HG03432 (cell line): ENCODE data around the gene EVC2.

ENCODE experiments used
- ATAC-seq: cut with Tn5 transposase; IDR thresholded peaks from one replicate; pipeline ENCODE4 v1.9.1; 2021; ENCODE audit warnings: mild to moderate bottlenecking, moderate library complexity; ENCODE audit not compliant: unreplicated experiment

The EVC2 gene

DNA sequence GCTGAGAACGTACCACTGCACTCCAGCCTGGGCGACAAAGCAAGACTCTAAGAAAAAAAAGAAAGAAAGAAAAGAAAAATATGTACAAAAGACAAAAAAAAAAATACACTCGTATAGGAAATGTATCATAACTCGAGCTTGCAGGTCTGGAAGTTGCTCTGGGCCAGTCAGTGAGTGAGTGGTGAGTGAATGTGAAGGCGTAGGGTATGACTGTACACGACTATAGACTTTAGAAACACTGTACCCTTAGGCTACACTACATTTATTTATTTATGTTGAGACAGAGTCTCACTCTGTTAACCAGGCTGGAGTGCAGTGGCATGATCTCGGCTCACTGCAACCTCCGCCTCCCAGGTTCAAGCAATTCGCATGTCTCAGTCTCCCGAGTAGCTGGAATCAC lies 29.4 kb downstream of the EVC2 start:
- ATAC-seq = no peak

GRCh38 chr4:5676763-5677162 lies 31.6 kb downstream of the EVC2 start:
- no peak for ATAC-seq

- ATAC-seq = no peak
Observed at GRCh38 chr4:5666741-5667140, 41.6 kb downstream of the EVC2 start.

- ATAC-seq = no peak
Observed at GRCh38 chr4:5664778-5665177, 43.6 kb downstream of the EVC2 start.

GRCh38 chr4:5662555-5662954 lies 45.8 kb downstream of the EVC2 start:
- ATAC-seq = no peak

DNA sequence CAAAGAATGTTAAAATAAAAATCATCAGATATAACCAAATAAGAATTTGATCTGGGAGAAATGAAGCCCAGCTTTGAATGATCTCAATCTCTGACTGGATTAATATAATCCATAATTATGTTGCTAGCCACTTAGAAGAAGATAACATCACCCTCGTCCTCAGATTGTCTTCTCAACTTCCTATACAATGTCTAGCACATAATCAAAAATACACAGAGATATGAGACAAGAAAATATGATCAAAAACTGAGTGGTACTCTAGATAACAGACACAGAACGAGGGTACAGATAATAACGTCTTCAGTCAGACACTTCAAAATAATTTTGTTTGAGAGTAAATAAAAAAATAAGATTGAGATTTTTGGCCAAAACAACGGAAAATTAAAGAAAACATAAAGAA lies 47.1 kb downstream of the EVC2 start:
- no peak for ATAC-seq

DNA sequence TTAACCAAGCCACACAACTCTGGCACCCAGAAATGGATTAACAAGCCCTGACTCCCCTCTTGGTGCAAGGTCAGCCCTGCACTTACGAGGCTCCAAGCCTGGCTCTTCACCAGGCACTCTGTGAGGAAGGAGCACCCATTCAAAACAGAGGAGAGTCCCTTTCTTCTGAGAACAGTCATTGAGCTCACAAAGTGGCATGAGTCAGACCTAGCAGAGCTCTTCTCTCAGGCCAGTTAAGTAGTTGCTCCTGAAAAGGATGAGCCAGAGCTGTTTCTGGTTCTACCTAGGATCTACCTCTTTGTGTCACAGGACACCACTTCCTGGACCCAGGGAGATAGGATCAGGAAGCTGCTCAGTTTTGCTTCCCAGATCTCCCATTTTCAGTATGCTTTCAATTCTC lies 48.2 kb downstream of the EVC2 start:
- ATAC-seq = no peak

DNA sequence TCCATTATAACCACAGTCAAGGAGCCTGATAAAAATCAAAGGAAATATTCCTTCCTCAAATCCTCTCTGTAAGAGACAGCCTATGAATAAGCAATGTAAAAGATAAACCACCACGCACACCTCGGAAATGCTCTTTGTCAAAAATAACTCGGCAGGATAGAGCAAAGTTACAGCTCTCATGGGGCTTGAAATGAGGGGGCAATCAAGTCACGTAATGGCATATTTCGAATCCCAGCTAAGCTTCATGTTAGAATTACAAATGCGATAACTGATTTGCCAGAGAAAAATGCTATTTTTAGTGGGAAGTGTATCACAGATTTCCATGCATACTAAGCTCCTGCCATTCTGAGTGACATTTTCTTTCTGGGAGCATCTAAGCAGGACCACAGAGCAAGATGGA lies 49.4 kb downstream of the EVC2 start:
- ATAC-seq = no peak

GRCh38 chr4:5656415-5656814 lies 51.9 kb downstream of the EVC2 start:
- no peak for ATAC-seq

GRCh38 chr4:5654791-5655190 lies 53.6 kb downstream of the EVC2 start:
- ATAC-seq = no peak

- ATAC-seq = no peak
Observed at GRCh38 chr4:5651089-5651488, 57.3 kb downstream of the EVC2 start.

- no peak for ATAC-seq
Observed at GRCh38 chr4:5650040-5650439, 58.3 kb downstream of the EVC2 start.

- ATAC-seq = no peak
Observed at GRCh38 chr4:5647351-5647750, 61.0 kb downstream of the EVC2 start.

DNA sequence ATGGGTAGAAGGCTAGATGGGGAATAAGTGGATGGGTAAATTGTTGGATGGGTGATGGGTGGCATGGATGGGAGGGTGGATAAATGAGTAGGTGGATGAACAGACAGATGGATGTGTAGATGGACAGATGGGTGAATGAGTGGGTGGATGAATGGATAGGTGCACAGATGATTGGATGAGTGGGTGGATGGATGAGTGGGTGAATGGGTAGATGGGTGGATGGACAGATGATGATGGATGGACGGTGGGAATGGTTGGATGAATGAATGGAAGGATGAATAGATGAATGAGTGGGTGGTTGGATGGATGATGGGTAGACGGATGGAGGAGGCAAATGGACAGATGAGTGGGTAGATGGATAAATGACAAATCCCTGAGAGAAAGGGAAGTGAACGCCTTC lies 68.3 kb downstream of the EVC2 start:
- no peak for ATAC-seq

- ATAC-seq = no peak
Observed at GRCh38 chr4:5639556-5639955, 68.8 kb downstream of the EVC2 start.

- no peak for ATAC-seq
Observed at GRCh38 chr4:5638976-5639375, 69.4 kb downstream of the EVC2 start.

DNA sequence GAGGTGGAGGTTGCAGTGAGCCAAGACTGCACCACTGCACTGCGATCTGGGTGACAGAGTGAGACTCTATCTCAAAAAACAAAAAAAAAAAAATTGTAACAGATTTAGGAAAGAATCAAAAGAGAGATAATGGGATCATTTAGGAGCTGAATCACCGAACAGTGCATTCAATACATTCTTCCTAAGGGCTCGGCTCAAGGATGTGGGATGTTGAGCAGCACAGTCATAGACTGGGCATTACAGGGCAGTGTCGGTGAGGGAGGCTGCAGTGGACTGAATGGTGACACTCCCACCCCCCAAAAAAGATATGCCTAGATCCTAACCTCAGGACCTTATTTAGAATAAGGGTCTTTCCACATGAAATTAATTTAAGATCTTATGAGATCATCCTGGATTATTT lies 70.0 kb downstream of the EVC2 start:
- no peak for ATAC-seq

GRCh38 chr4:5636766-5637670 lies 71.3 kb downstream of the EVC2 start:
- ATAC-seq = no peak

GRCh38 chr4:5635826-5636195 lies 72.5 kb downstream of the EVC2 start:
- ATAC-seq = no peak

- no peak for ATAC-seq
Observed at GRCh38 chr4:5632571-5632970, 75.8 kb downstream of the EVC2 start.

- ATAC-seq = no peak
Observed at GRCh38 chr4:5632066-5632440, 76.3 kb downstream of the EVC2 start.

DNA sequence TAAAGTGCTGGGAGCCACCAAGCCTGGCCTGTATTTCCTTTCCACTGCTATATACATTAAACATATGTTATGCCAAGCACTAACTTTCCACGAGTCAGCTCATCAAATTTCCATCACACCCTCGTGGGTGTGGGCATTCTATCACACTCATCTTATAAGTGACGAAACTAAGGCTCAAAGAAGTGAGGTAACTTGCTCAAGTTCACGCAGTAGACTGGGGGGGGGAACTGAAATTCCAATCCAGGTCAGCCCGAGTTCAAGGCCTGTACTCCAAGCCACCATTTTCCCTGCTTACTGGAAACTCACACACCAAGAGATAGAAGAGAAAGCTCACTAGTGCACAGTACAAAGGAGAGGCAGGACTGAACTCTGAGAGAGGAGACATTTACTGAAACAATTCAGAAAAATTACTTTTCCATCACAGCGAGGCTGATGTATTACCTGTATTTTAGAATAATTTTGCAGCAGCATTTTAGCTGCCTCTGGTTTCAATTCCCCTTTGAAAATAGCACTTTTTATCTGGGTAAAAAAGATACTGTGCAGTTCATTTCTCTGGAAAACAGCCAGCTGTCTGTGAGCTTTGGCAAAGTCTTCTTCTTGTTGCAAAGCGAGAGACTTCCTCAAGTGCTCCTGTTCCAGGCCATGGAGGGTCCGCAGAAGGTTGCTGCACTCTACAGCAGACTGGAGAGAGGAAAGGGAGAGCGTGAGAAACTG lies 76.8 kb downstream of the EVC2 start:
- no peak for ATAC-seq
